Central memory CD8-positive, alpha-beta T cell (primary cell): Measurements from ENCODE around the gene LMTK2.
A peak's percentile ranks its signal among the peaks of the same experiment; 100 is the strongest.

Source experiments
- ATAC-seq: fragments of 150-1000 bp; cut with Tn5 transposase; replicated peaks from 2 replicates; pipeline ENCODE4 v1.10.0; 2022; ENCODE audit warnings: mild to moderate bottlenecking, moderate FRiP score, moderate number of reproducible peaks; ENCODE audit not compliant: poor library complexity, severe bottlenecking; ENCODE audit errors: extremely low read depth
- DNase-seq, 2 donors: peaks; one replicate each; pipeline ENCODE4 v3.0.0; 2021; ENCODE audit warnings: low spot score in 2 of 2
- H3K27ac Mint-ChIP-seq: one replicate; pipeline ENCODE4 v1.8.0; 2022; ENCODE audit warnings: low read depth, mild to moderate bottlenecking, moderate library complexity, mixed read lengths
- H3K27me3 Mint-ChIP-seq: one replicate; pipeline ENCODE4 v1.8.0; 2022; ENCODE audit warnings: mixed read lengths
- H3K36me3 Mint-ChIP-seq: one replicate; pipeline ENCODE4 v1.8.0; 2022; ENCODE audit warnings: mild to moderate bottlenecking, moderate library complexity, mixed read lengths; ENCODE audit not compliant: insufficient read depth
- H3K4me1 Mint-ChIP-seq: one replicate; pipeline ENCODE4 v1.8.0; 2022; ENCODE audit warnings: mixed read lengths
- H3K4me3 Mint-ChIP-seq: one replicate; pipeline ENCODE4 v1.8.0; 2022; ENCODE audit warnings: mild to moderate bottlenecking, moderate library complexity, mixed read lengths
- H3K9me3 Mint-ChIP-seq: one replicate; pipeline ENCODE4 v1.8.0; 2022; ENCODE audit warnings: mixed read lengths

The LMTK2 gene

DNA sequence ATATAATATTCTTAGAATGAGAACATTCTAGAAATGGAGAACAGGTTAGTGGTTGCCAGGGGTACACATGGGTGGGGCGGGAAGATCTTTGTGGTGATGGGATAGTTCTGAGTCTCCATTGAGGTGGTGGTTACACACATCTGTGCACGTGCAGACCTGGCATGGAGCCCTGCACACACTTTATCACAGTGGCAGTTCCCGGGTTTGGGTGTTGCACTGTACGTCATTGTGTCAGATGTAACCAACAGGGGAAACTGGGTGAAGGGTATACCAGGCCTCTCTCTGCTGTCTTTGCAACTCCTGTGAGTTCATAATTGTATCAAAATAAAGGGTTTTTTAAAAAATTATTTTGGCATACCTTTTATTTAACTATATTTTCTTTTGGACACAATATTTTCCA lies 51.1 kb downstream of the LMTK2 start:
- Mint-ChIP-seq H3K9me3 (no peaks in the 10 kb centered on the region), H3K4me3 (no peak overlapping the region), H3K36me3 (peaks cover 41% of the 10 kb centered on the region), H3K27ac (no peak overlapping the region), H3K4me1 (peaks cover 11% of the 10 kb centered on the region), H3K27me3 (no peaks in the 10 kb centered on the region)
- ATAC-seq (no peak), DNase-seq (no peak)

DNA sequence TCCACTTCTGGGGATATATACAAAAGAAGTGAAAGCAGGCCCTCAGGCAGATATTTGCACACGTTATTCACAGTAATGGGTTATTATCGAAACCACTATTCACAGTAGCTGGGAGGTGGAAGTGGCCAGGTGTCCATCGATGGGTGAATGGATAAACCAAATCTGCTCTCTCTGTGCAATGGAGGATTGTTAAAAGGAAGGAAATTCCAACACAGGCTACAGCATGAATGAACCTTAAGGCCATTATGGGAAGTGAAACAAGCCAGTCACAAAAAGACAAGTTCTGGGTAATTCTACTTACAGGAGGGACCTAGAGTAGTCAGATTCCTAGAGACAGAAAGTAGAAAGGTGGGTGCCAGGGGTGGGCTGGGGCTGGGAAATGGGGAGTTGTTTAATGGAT lies 56.1 kb downstream of the LMTK2 start:
- no peaks in the 10 kb centered on the region for H3K27me3 Mint-ChIP-seq
- H3K9me3 Mint-ChIP-seq, result no peaks in the 10 kb centered on the region
- H3K4me1 Mint-ChIP-seq, result peaks cover 16% of the 10 kb centered on the region
- ATAC-seq (no peak), DNase-seq (no peak)
- no peak overlapping the region for H3K27ac Mint-ChIP-seq
- no peak overlapping the region for H3K4me3 Mint-ChIP-seq
- peaks cover 8% of the 10 kb centered on the region for H3K36me3 Mint-ChIP-seq

DNA sequence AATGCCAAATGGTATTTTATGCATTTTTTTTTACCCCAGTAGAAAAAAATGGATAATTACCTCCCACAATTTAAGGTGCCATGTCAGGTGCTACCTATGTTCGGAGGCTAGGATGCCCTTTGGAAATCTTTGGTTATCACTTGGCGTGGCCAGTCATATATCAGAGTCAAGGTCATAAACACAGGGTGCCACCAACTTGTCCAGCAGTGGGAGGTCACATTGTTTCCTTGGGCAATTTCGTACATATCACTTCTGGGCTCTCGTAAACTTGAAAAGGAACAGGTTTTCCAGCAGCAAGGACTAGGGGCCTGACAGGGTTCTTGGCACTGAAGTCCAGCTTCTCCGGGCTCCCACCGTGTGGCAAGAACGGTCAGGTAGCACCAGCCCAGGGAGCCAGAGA lies 56.6 kb downstream of the LMTK2 start:
- Mint-ChIP-seq H3K27me3 (no peaks in the 10 kb centered on the region), H3K4me1 (peaks cover 20% of the 10 kb centered on the region), H3K36me3 (peaks cover 9% of the 10 kb centered on the region), H3K4me3 (no peak overlapping the region), H3K9me3 (no peaks in the 10 kb centered on the region), H3K27ac (no peak overlapping the region)
- DNase-seq, result no peak
- ATAC-seq, result no peak

DNA sequence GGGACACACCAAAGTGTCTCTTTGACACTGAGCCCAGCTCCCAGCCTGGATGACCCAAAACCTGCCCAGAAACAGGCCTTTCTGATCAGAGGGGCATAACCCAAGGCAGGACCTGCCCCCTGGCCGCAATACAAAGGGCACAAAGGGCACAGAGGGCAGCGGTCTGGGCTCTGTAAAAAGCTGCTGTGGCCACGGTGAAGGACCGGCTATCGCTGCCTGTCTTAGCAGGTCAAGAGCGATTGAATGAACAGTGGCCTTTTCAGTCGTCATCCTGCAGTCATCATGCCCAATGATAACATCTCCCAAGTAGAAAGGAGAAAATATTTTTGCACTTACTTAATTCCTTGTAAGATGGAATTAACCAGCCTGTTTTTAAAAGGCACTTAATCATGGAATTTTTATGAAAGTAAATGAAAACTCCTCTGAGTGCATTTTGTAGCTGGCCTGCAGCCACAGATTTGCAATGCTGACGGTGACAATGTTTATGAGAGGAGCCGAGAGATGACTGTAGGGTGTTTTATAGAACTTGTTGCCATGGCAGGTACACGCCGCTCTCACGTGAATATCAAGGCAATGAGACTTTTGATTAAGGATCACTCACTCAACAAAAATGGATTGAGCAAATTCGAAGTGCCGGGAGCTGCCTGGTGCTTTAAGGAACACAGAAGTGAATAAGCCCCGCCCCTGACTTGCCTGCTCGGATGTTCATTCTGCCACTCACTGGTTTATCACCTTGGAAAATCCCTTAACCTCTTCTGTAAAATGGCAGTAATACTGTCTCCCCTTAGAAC lies 57.2 kb downstream of the LMTK2 start:
- Mint-ChIP-seq H3K9me3 (no peaks in the 10 kb centered on the region), H3K27ac (no peak overlapping the region), H3K36me3 (peaks cover 9% of the 10 kb centered on the region), H3K4me3 (no peak overlapping the region), H3K4me1 (peaks cover 20% of the 10 kb centered on the region), H3K27me3 (no peaks in the 10 kb centered on the region)
- DNase-seq (no peak), ATAC-seq (no peak)

DNA sequence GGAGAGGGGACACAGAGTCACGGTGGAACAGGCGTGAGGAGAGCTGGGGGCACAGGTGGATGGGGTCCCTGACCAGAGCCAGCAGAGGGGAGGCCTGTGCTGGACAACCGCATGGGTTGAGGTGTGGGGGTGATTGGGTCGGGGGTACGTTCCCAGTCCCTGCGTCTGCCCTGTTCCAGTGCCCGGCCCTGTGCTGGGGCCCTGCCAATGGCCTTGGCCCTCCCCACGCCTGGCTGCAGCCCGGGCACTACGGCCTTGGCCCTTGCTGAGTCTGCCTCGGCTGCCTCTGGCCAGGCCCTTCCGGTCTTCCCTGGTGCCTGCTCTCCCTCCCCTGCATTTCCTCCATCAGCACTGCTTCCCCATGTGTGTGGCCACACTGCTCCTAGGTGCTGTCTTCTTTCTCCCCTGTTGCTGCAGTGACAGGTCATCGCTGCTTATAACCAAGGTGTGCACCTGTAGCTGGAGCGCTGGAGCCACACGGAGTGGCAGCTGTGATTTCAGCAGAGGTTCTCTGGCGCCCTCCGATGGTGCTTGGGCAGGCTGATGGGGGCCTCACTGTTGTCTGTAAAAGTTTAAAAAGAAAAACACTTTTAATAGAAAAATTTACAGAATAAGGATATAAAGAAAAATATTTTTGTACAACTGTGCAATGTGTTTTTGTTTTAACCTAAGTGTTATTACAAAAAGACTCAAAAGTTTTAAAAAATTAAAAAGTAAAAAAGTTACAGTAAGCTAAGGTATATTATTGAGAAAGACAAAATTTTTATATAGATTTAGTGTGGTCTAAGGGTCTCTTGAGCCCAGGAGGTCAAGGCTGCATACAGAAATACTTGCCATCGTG lies 59.4 kb downstream of the LMTK2 start:
- no peaks in the 10 kb centered on the region for H3K9me3 Mint-ChIP-seq
- no peaks in the 10 kb centered on the region for H3K27me3 Mint-ChIP-seq
- DNase-seq (peak in 1 of 2 donors; percentile 23), ATAC-seq (no peak)
- H3K4me3 Mint-ChIP-seq, result no peak overlapping the region
- H3K36me3 Mint-ChIP-seq, result peaks cover 2% of the 10 kb centered on the region
- no peak overlapping the region for H3K27ac Mint-ChIP-seq
- peaks cover 15% of the 10 kb centered on the region for H3K4me1 Mint-ChIP-seq

DNA sequence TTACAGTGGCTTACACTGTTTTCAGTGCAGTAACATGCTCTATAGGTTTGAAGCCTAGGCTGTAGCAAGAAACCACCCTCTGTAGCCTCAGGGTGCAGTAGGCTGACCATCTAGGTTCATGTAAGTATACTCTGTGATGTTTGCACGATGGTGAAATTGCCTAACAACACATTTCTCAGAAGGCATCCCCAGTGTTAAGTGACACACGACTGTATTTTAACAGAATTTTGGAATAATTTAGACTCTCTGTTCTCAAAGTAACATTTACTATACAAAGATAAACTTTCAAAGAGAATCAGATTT lies 60.0 kb downstream of the LMTK2 start:
- H3K9me3 Mint-ChIP-seq, result no peaks in the 10 kb centered on the region
- H3K27ac Mint-ChIP-seq, result no peak overlapping the region
- no peak overlapping the region for H3K4me3 Mint-ChIP-seq
- H3K36me3 Mint-ChIP-seq, result peaks cover 6% of the 10 kb centered on the region
- H3K4me1 Mint-ChIP-seq, result peaks cover 15% of the 10 kb centered on the region
- ATAC-seq, result no peak
- DNase-seq, result no peak
- H3K27me3 Mint-ChIP-seq, result no peaks in the 10 kb centered on the region

DNA sequence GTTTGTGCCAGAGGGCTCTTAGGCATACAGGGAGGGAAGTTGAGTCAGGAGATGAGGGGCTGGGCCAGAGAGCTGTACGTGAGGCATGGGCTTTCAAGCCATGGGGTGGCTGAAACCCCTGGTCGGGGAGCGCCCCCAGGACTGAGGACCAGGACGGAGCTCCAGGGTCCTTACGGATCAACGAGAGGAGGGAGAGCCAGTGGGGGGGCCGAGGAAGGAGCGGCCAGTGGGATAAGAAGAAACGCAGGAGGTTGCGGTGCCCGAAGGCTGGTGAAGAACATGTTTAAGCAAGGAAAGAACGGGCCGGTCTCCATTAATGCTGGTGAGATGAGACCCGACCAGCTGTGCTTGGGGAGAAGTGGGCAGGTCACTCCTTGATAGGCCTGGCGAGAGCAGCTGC lies 61.0 kb downstream of the LMTK2 start:
- Mint-ChIP-seq H3K9me3 (no peaks in the 10 kb centered on the region), H3K4me3 (no peak overlapping the region), H3K27me3 (no peaks in the 10 kb centered on the region), H3K27ac (peak overlapping the region; percentile 80), H3K36me3 (peaks cover 14% of the 10 kb centered on the region), H3K4me1 (peaks cover 15% of the 10 kb centered on the region)
- DNase-seq (no peak), ATAC-seq (no peak)

DNA sequence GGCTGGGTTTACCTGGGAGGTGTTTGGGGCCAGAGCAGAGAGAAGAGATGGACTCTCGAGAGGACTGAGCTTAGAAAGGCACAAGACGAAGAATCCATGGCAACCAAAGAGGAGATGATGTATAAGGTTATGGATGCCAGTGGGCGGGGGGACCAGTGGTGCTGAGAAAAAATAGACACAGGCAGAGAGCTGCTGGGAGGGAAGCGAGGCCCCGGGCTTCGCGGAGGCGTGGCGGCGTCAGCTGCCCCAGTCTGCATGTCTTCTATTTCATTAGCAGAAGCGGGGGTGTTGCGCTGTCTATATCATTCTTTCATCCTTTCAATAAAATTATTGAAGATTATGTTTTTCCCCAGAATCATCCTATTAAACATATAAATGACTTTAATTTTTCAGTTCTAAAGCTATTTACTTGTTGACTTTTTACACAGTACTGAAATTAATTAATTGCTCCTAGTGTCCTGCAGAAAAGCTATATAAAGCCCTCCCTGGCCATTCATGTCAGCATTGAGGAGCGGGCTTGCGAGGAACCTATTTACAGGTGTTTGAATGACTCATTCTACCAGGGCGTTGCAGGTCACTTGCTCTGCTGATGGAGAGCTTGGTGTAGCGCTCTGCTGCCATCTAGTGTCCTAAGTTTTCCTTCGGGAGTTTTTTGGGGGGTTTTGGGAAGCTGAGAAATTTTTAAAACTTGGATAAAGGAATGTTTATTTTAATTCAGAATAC lies 61.7 kb downstream of the LMTK2 start:
- ATAC-seq, result no peak
- Mint-ChIP-seq H3K9me3 (no peaks in the 10 kb centered on the region), H3K27me3 (no peaks in the 10 kb centered on the region), H3K36me3 (peaks cover 18% of the 10 kb centered on the region), H3K4me3 (no peak overlapping the region), H3K27ac (peak overlapping the region; percentile 80), H3K4me1 (peaks cover 15% of the 10 kb centered on the region)
- peak; percentile 25 to 38 for DNase-seq

DNA sequence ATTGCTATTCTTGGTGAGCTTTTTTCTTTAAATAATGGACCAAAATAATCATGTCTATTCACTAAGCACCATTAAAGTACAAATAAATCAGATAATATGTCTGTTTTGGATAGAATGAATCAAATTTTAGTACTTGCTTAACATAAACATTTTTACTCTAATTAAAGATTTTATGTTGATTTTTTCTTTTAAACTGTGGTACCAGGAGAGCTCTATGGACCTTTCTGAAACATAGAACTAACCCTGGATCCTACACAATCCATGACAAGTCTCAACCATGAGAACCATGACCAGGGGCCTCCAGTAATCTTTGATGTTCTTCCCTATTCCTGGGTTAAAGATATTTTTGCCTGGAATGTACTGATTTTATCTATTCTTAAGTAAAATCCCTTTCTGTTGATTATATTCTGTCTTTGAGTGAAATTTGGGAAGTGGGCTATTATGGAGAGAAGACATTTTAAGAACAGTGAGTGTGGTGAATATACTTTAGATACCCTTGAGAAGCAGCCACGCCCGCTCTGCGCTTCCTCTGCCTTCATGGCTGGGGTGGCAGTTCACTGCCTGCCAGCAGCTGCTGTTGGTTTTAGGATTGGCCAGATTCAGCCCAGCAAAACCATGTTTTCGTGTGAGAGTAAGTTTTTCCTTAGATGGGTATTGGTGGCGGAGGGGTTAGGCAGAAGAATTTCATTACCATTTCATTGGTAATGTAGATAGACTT lies 62.4 kb downstream of the LMTK2 start:
- ATAC-seq (no peak), DNase-seq (no peak)
- H3K27ac Mint-ChIP-seq, result no peak overlapping the region
- no peak overlapping the region for H3K4me3 Mint-ChIP-seq
- peaks cover 15% of the 10 kb centered on the region for H3K4me1 Mint-ChIP-seq
- H3K36me3 Mint-ChIP-seq, result peaks cover 20% of the 10 kb centered on the region
- no peaks in the 10 kb centered on the region for H3K27me3 Mint-ChIP-seq
- H3K9me3 Mint-ChIP-seq, result no peaks in the 10 kb centered on the region

DNA sequence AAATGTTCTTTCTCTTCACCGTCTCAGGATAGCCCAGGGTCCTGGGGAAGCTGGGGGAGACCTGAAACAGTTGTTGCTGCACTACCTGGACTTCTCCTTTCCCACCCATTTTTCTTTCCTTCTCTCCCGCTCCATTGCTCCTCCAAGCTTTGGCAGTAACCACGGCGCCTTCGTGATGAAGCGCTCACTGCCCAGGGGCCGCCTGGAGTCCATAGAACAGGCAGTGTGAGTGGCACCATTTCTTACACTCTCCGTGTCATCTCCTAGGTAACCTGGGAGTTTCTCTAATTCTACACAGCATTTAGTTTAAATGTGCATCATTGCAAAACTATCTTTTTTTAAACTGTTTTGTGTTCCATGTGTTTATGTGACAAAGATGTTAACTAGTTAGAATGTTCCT lies 64.3 kb downstream of the LMTK2 start:
- peaks cover 20% of the 10 kb centered on the region for H3K36me3 Mint-ChIP-seq
- H3K9me3 Mint-ChIP-seq, result no peaks in the 10 kb centered on the region
- no peaks in the 10 kb centered on the region for H3K27me3 Mint-ChIP-seq
- ATAC-seq (no peak), DNase-seq (no peak)
- peak overlapping the region; percentile 55 for H3K27ac Mint-ChIP-seq
- no peak overlapping the region for H3K4me3 Mint-ChIP-seq
- peaks cover 13% of the 10 kb centered on the region for H3K4me1 Mint-ChIP-seq

DNA sequence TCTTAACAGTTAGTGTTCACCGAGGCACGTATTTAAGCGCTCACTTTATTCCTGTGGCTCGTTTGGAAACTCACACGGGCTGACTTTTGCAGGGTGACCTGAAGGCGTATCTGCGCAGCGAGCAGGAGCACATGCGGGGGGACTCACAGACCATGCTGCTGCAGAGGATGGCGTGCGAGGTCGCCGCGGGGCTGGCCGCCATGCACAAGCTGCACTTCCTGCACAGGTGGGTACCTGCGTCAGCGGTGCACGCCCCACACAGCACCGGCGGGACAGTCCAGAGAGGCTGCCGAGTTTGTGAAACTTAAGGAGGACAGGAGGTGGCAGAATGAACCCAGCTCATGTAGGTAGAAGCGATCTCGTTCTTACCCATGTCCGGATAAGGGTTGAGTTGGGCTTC lies 64.8 kb downstream of the LMTK2 start:
- no peak for ATAC-seq
- peaks cover 10% of the 10 kb centered on the region for H3K4me1 Mint-ChIP-seq
- H3K9me3 Mint-ChIP-seq, result no peaks in the 10 kb centered on the region
- H3K36me3 Mint-ChIP-seq, result peaks cover 22% of the 10 kb centered on the region
- no peak overlapping the region for H3K27ac Mint-ChIP-seq
- H3K27me3 Mint-ChIP-seq, result no peaks in the 10 kb centered on the region
- no peak overlapping the region for H3K4me3 Mint-ChIP-seq
- DNase-seq, result no peak
